Mucosa of rectum (tissue), 2 donors: ENCODE data around the gene PIP5K1B.

ENCODE experiments used
- H3K27ac ChIP-seq, 2 donors: one replicate each; pipeline ENCODE4 v1.7.0; 2013; ENCODE audit warnings: inconsistent platforms in 2 of 2, low read depth in 2 of 2, low read length in 2 of 2
- H3K27me3 ChIP-seq, 2 donors: one replicate each; pipeline ENCODE4 v1.7.0; 2013; ENCODE audit warnings: low read length in 2 of 2; ENCODE audit not compliant: control insufficient read depth in 2 of 2, insufficient read depth in 2 of 2
- H3K36me3 ChIP-seq, 2 donors: one replicate each; pipeline ENCODE4 v1.7.0; 2013; ENCODE audit warnings: low read length in 2 of 2; ENCODE audit not compliant: control insufficient read depth in 2 of 2, insufficient read depth in 2 of 2
- H3K4me1 ChIP-seq, 2 donors: one replicate each; pipeline ENCODE4 v1.7.0; 2013; ENCODE audit warnings: low read length in 2 of 2, mild to moderate bottlenecking in 1 of 2; ENCODE audit not compliant: control insufficient read depth in 2 of 2, insufficient read depth in 2 of 2
- H3K4me3 ChIP-seq, 2 donors: one replicate each; pipeline ENCODE4 v1.7.0; 2013; ENCODE audit warnings: low read length in 2 of 2
- H3K9ac ChIP-seq, 2 donors: one replicate each; pipeline ENCODE4 v1.7.0; 2013; ENCODE audit warnings: low read length in 2 of 2, low read depth in 1 of 2, mild to moderate bottlenecking in 1 of 2
- H3K9me3 ChIP-seq, 2 donors: one replicate each; pipeline ENCODE4 v1.7.0; 2013; ENCODE audit warnings: low read length in 2 of 2; ENCODE audit not compliant: control insufficient read depth in 2 of 2
- donor health status: healthy.
- donor health status: Normal muscosa, but diverticular disease.

The PIP5K1B gene

GRCh38 chr9:68821911-68822310 is 116.9 kb downstream of the PIP5K1B start:
- Histone ChIP-seq H3K27ac (no peak overlapping the region), H3K27me3 (no peaks in the 10 kb centered on the region), H3K4me1 (no peaks in the 10 kb centered on the region), H3K9ac (no peak overlapping the region), H3K4me3 (no peak overlapping the region), H3K36me3 (peaks cover 7 to 16% of the 10 kb centered on the region in 2 donors), H3K9me3 (no peaks in the 10 kb centered on the region)

- H3K4me3 ChIP-seq, result no peak overlapping the region
- H3K4me1 ChIP-seq, result no peaks in the 10 kb centered on the region
- H3K9me3 ChIP-seq, result no peaks in the 10 kb centered on the region
- H3K9ac ChIP-seq, result no peak overlapping the region
- H3K36me3 ChIP-seq, result peaks cover 7 to 16% of the 10 kb centered on the region in 2 donors
- no peaks in the 10 kb centered on the region for H3K27me3 ChIP-seq
- no peak overlapping the region for H3K27ac ChIP-seq
Observed at GRCh38 chr9:68822596-68823165, 117.6 kb downstream of the PIP5K1B start.

- no peaks in the 10 kb centered on the region for H3K9me3 ChIP-seq
Observed at GRCh38 chr9:68825762-68826472, 120.9 kb downstream of the PIP5K1B start.

GRCh38 chr9:68827837-68828744 is 123.1 kb downstream of the PIP5K1B start:
- no peaks in the 10 kb centered on the region for H3K9me3 ChIP-seq
- H3K27ac ChIP-seq, result no peak overlapping the region
- no peak overlapping the region for H3K9ac ChIP-seq
- no peak overlapping the region for H3K4me3 ChIP-seq
- no peaks in the 10 kb centered on the region for H3K4me1 ChIP-seq
- H3K36me3 ChIP-seq, result peaks cover 3 to 11% of the 10 kb centered on the region in 2 donors
- no peaks in the 10 kb centered on the region for H3K27me3 ChIP-seq

More at GRCh38 chr9:68825762-68826472, 120.9 kb downstream of the PIP5K1B start:
- Histone ChIP-seq H3K4me3 (no peak overlapping the region), H3K27ac (no peak overlapping the region), H3K27me3 (no peaks in the 10 kb centered on the region), H3K36me3 (peaks cover 5 to 11% of the 10 kb centered on the region in 2 donors), H3K4me1 (no peaks in the 10 kb centered on the region), H3K9ac (no peak overlapping the region)

- no peaks in the 10 kb centered on the region for H3K36me3 ChIP-seq
- H3K9ac ChIP-seq, result no peak overlapping the region
- no peaks in the 10 kb centered on the region for H3K27me3 ChIP-seq
- H3K4me3 ChIP-seq, result no peak overlapping the region
- H3K4me1 ChIP-seq, result no peaks in the 10 kb centered on the region
- H3K27ac ChIP-seq, result no peak overlapping the region
- no peaks in the 10 kb centered on the region for H3K9me3 ChIP-seq
Observed at GRCh38 chr9:68832101-68832500, 127.1 kb downstream of the PIP5K1B start.

- Histone ChIP-seq H3K4me3 (no peak overlapping the region), H3K9me3 (no peaks in the 10 kb centered on the region), H3K9ac (no peak overlapping the region), H3K4me1 (no peaks in the 10 kb centered on the region), H3K27ac (no peak overlapping the region), H3K27me3 (no peaks in the 10 kb centered on the region), H3K36me3 (no peaks in the 10 kb centered on the region)
Observed at GRCh38 chr9:68832861-68833518, 128.0 kb downstream of the PIP5K1B start.

- H3K4me1 ChIP-seq, result no peaks in the 10 kb centered on the region
- H3K27ac ChIP-seq, result no peak overlapping the region
- H3K36me3 ChIP-seq, result no peaks in the 10 kb centered on the region
- H3K9ac ChIP-seq, result no peak overlapping the region
- no peak overlapping the region for H3K4me3 ChIP-seq
- no peaks in the 10 kb centered on the region for H3K9me3 ChIP-seq
- no peaks in the 10 kb centered on the region for H3K27me3 ChIP-seq
Observed at GRCh38 chr9:68834931-68835520, 130.0 kb downstream of the PIP5K1B start.

GRCh38 chr9:68836788-68837187 is 131.7 kb downstream of the PIP5K1B start:
- Histone ChIP-seq H3K4me3 (no peak overlapping the region), H3K36me3 (no peaks in the 10 kb centered on the region), H3K27ac (no peak overlapping the region), H3K9me3 (no peaks in the 10 kb centered on the region), H3K27me3 (no peaks in the 10 kb centered on the region), H3K4me1 (no peaks in the 10 kb centered on the region), H3K9ac (no peak overlapping the region)

GRCh38 chr9:68838245-68838644 is 133.2 kb downstream of the PIP5K1B start:
- Histone ChIP-seq H3K27me3 (no peaks in the 10 kb centered on the region), H3K36me3 (no peaks in the 10 kb centered on the region), H3K4me3 (no peak overlapping the region), H3K27ac (no peak overlapping the region), H3K9ac (no peak overlapping the region), H3K9me3 (no peaks in the 10 kb centered on the region), H3K4me1 (no peaks in the 10 kb centered on the region)
